ENCODE data around the gene ASPHD1. TPM values are rescaled to one million over a fixed set of nuclear protein-coding genes. Genes with fewer than 3 reads are reported as not detected.

Gene ASPHD1
- total and polyA plus RNA-seq, 2 of the 4 experiments (the other 2 are of a cell fraction): 4.1 to 14.5 TPM

DNA sequence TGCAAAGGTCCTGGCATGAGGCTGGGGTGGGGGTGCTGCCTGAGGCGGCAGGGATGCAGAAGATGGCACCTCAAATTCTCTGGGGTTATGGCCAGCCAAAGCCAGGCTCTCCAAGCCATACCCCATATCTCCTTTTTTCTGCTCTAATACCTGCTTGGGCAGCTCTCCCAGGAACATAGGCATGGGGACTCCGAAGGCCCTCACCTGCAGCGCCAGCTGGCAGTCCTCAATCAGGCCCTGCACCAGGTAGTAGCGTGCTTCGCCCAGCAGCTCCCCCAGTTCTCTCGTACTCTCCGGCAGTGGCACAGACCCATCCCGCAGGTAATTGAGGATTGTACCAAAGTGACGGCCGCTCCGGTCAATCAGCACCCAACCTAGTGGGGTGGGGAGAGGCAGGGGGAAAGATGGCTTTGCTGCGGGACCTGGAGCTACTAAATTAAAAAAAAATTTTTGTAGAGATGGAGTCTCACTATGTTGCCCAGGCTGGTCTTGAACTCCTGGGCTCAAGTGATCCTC lies 22.8 kb downstream of the ASPHD1 start:
- in situ Hi-C loops (cut with MboI; ENCODE audit: low sequenced_read_pairs): no loop called here
- TF ChIP-seq NFE2L2 (IDR thresholded peaks at IDR 0.05; ENCODE audit: low read depth, low read length) (no peak), MAZ (IDR thresholded peaks at IDR 0.05; ENCODE audit: borderline replicate concordance, low read depth, low read length) (no peak), POLR2A (IDR thresholded peaks at IDR 0.05; ENCODE audit: low read depth, low read length) (no peak)
- TF ChIP-seq, protein P1, sequence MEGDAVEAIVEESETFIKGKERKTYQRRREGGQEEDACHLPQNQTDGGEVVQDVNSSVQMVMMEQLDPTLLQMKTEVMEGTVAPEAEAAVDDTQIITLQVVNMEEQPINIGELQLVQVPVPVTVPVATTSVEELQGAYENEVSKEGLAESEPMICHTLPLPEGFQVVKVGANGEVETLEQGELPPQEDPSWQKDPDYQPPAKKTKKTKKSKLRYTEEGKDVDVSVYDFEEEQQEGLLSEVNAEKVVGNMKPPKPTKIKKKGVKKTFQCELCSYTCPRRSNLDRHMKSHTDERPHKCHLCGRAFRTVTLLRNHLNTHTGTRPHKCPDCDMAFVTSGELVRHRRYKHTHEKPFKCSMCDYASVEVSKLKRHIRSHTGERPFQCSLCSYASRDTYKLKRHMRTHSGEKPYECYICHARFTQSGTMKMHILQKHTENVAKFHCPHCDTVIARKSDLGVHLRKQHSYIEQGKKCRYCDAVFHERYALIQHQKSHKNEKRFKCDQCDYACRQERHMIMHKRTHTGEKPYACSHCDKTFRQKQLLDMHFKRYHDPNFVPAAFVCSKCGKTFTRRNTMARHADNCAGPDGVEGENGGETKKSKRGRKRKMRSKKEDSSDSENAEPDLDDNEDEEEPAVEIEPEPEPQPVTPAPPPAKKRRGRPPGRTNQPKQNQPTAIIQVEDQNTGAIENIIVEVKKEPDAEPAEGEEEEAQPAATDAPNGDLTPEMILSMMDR (conservative IDR thresholded peaks at IDR 0.05; ENCODE audit: low read depth, low read length): no peak
- H2BK120ac ChIP-seq (ENCODE audit: low read depth, low read length): no peak overlapping the region
- peaks cover 12% of the 10 kb centered on the region; the same call in 1 of the 2 replicates for H3K9me1 ChIP-seq (ENCODE audit: insufficient read depth, low read length)
- H3K4me2 ChIP-seq (ENCODE audit: low read depth, low read length): no peak overlapping the region
- no peak overlapping the region for H2AK9ac ChIP-seq (replicated peaks; ENCODE audit: low read depth, low read length, poor library complexity)
- peaks cover 10% of the 10 kb centered on the region for H3K4me1 ChIP-seq (ENCODE audit: control insufficient read depth, insufficient read depth, low read length)
- intact Hi-C loops (cut with micrococcal nuclease): no loop called here
- no peak overlapping the region for H3K27ac ChIP-seq (ENCODE audit: insufficient read depth, low read length)
- H3K56ac ChIP-seq (ENCODE audit: extremely low read depth, insufficient read depth, low read length): no peak overlapping the region
- H4K91ac ChIP-seq (ENCODE audit: insufficient read depth, low read depth, low read length): no peak overlapping the region
- H3K36me3 ChIP-seq (ENCODE audit: control insufficient read depth, insufficient read depth, low read length): peaks cover 17% of the 10 kb centered on the region
- H3K79me1 ChIP-seq (ENCODE audit: low read depth in 1 of 2, low read length in 2 of 2): peaks cover 27 to 47% of the 10 kb centered on the region in 2 experiments
- dilution Hi-C loops (cut with HindIII; ENCODE audit: low sequenced_read_pairs, unreplicated experiment): no loop called here
- ATAC-seq (ENCODE audit: low read depth) (no peak), DNase-seq (no peak)
- H2BK5ac ChIP-seq (ENCODE audit: low read depth, low read length, poor library complexity, severe bottlenecking): no peak overlapping the region
- H4K5ac ChIP-seq (ENCODE audit: low read depth, low read length): no peak overlapping the region
- no peak overlapping the region for H4K8ac ChIP-seq (ENCODE audit: low read depth in 2 of 2, low read length in 2 of 2)
- WGBS, 2 experiments (ENCODE audit: extremely low coverage in 2 of 2, insufficient read length in 1 of 2): 93% methylated on average over 3 of the region's 12 CpGs; no CpG with 5 or more reads in 1 of the 2 experiments
- H2BK15ac ChIP-seq (ENCODE audit: low read depth, low read length): no peak overlapping the region
- peaks cover 6% of the 10 kb centered on the region; the same call in 1 of the 2 replicates for H4K20me1 ChIP-seq (ENCODE audit: insufficient read depth, low read length)
- H3K14ac ChIP-seq (replicated peaks; ENCODE audit: low read depth, low read length): no peak overlapping the region
- no peak overlapping the region for H2AFZ ChIP-seq (replicated peaks; ENCODE audit: low read length, poor library complexity)
- no peak overlapping the region for H2AK5ac ChIP-seq (ENCODE audit: low read depth, low read length)
- no peaks in the 10 kb centered on the region for H3K9me3 ChIP-seq (ENCODE audit: control insufficient read depth, insufficient read depth, low read length)
- no peak overlapping the region for H3K9ac ChIP-seq (ENCODE audit: low read depth, low read length)
- no peak overlapping the region for H2BK20ac ChIP-seq (ENCODE audit: low read depth, low read length)
- ChIA-PET POLR2A (ENCODE audit: unreplicated experiment) (no interaction called here), CTCF (no interaction called here)
- H3K23ac ChIP-seq (ENCODE audit: low read depth, low read length): no peak overlapping the region
- no peaks in the 10 kb centered on the region for H3K27me3 ChIP-seq (ENCODE audit: control insufficient read depth, insufficient read depth, low read length)
- no TSS peak for BruUV-seq (replicated peaks)
- no peak overlapping the region for H3K4ac ChIP-seq (ENCODE audit: low read depth, low read length)
- H3K4me3 ChIP-seq (ENCODE audit: insufficient read depth, low read depth, low read length): no peak overlapping the region
- H3K18ac ChIP-seq (ENCODE audit: low read depth, low read length): no peak overlapping the region

Measured in IMR-90 (cell line).